HG03135 (cell line): ENCODE measurements around the gene TAS1R1.
"Not testable (repeated sequence)": the region's sequence is repeated elsewhere in the genome, so short reads cannot be mapped to it uniquely, and the experiment has no call there.

Source experiments
- ATAC-seq: cut with Tn5 transposase; IDR thresholded peaks from one replicate; pipeline ENCODE4 v1.9.1; 2021; ENCODE audit warnings: mild to moderate bottlenecking, moderate library complexity; ENCODE audit not compliant: unreplicated experiment

The TAS1R1 gene

DNA sequence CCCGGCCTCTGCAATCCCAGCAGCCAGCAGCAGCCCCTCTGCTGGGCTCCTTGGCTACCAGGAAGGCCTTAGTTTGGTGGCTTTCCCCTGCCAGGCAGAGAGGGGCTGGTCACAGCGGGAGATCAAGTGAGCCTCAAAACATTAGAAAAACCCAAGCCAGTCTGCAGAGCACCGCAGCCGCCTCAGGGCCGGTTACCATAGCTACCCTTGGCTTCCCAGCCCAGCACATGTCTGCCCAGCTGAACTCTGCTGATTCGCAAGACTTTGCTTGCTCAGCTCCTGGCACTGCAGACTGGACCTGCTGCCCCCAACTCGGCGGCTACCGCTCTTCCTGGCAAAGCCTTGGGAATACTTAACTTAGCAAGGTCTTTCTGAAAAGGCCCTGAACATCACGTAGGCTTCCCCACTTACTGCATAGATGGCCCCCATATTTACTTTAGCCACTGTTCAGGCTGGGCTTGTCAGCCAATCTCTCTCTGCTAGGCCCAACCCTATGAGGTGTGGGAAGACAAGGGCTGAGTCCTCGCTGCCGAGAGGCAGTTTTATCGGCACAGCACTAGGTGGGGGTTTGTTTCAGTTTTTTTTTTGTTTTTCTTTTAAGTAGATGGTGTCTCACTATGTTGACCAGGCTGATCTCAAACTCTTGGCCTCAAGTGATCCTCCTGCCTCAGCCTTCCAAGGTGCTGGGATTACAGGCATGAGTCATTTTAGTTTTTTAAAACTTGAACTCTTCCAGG is 35.0 kb upstream of the TAS1R1 start:
- no peak for ATAC-seq

DNA sequence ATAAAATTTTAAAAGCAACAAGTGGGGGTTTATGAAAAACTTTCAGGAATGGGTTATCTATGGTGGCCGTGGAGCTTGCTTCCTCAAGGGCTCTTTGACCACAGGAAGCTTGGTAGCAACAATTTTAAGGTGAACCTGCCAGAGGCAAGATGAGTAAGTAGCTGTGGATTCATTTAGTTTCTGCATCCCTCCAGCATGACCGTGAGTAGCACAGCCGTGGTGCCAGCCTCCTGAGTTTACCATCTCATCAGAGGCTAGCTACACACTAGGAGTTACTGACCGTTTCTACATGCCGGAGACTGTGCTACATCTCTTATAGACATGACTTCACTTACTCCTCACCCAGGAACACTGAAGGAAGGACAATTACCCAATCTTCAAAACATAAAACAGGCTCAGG is 33.6 kb upstream of the TAS1R1 start:
- no peak for ATAC-seq

- no peak for ATAC-seq
These were observed 31.5 kb upstream of the TAS1R1 start for GRCh38 chr1:6523566-6523965.

- no peak for ATAC-seq
These were observed 28.8 kb upstream of the TAS1R1 start for GRCh38 chr1:6526316-6526715.

DNA sequence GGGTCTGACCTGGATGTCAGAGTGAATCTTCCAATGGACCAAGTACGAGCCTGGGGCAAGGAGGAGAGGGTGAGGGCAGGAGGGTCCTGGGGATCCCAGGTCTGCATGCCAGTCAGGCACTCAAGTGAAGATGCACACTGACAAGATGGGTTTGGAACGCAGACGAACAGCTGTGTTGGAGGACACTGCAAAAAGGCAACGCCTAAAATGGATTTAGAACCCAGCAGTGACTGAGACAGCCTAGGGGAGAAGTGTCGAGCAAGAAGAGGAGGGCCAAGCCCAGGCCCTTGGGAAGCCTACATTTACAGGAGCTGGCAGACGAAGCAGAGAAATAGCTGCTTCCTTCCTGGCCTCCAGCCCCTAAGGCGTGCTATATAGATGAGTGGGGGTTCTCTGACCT is 26.6 kb upstream of the TAS1R1 start:
- ATAC-seq = no peak

DNA sequence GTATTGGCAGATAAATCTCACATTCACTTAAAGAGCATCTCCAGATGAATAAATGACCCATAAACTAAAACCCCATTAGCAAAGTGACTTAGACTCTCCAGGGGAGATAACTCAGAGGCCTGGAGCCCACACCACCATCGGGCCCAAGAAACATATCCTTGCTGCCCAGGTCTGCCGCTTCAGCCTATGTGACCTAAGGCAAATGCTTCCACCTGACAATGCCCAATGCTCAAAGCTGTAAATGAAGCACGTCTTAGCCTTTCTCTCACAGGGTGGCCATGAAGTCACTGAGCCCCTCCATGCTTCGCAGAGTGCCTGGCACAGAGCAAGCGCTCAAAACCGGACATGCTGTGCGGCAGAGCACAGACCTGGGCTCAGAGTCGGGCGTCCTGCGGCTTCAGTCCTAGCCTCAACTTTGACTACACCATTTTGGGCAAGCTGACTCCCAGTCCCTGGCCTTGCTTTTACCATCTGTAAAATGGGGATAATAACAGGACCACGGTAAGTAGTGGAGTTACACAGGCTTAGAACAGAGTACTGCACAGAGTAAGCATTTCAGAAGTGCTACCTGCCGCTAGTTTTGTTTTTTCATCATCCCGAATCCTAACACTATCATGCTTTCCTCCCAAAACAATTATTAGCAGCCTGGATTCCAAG is 24.5 kb upstream of the TAS1R1 start:
- no peak for ATAC-seq

- ATAC-seq = no peak
These were observed 23.1 kb upstream of the TAS1R1 start for GRCh38 chr1:6531996-6532395.

- ATAC-seq = no peak
These were observed 20.8 kb upstream of the TAS1R1 start for GRCh38 chr1:6534248-6534822.

GRCh38 chr1:6535214-6535613 is 19.9 kb upstream of the TAS1R1 start:
- ATAC-seq = no peak

- no peak for ATAC-seq
These were observed 18.8 kb upstream of the TAS1R1 start for GRCh38 chr1:6536291-6536690.

GRCh38 chr1:6538956-6539355 is 16.2 kb upstream of the TAS1R1 start:
- ATAC-seq = no peak

DNA sequence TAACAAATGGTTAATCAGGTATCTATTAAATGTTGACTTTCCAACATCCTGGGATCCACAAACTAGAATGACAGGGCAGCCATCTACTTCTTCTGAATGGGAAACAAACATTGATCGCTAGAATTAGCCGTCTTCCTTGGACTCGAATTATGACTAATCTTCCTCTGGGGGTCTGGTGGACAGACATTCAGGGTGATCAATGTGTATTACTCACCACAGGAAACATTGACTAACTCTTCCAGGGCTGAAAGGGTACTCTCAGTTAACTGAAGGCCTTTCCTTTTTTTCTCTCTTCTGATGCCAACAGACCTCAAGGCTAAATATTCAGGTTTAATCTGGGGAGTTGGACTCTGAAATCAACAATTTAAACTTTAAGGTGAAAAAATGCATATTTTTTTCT is 10.3 kb upstream of the TAS1R1 start:
- no peak for ATAC-seq

DNA sequence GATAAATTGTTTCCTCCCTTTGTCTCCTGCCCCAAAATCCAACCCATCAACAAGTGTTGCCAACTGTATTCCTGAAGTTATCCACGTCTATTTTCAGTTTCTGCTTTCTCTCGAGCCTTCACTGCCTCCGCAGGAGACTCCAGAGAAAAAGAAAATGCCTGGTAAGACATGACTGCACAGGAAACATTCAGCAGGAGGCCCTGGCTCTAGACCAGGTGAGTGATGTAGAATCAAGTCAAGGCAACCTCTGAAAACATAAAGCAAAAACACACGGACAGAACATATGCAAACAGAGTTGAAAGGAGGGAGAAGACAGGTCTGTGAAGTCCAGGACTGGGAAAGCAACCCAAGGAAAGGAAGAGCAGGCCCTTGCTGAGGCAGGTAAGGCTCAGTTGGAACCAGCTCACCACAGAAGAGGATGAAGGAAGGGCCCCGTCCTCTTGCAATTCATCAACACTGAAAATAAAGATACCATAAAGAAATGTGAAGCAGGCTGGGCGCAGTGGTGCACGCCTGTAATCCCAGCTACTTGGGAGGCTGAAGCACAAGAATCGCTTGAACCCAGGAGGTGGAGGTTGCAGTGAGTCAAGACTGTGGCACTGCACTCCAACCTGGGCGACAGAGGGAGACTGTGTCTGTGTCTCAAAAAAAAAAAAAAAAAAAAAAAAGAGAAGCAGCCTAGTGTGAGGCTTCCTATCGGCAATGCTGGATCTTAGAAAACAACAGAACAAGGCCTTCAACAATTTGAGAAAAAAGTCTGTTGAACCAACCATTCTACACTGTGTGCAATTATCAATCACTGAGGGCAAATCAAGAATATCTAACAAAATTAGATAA is 9.6 kb upstream of the TAS1R1 start:
- no peak for ATAC-seq

DNA sequence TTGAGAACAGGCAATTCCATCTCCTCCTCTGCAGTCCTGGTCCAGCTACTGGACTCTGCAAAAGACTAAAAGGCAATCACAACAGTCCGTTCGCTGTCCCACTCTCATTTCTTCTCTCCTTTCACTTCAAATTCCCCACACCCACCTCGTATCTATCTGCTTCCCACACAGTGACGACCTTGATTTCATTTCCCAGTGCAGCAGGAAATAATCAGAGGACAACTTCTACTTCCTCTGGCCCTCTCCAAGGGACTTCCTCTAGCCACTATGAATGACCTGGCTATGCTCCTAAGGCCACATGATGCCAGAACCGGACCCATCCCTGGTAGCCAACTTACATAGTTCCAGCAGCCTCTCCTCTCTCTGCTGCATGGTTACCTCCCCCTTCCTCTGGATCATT is 8.8 kb upstream of the TAS1R1 start:
- ATAC-seq = no peak

- no peak for ATAC-seq
These were observed 7.8 kb upstream of the TAS1R1 start for GRCh38 chr1:6547301-6547700.

- peak; percentile 83 for ATAC-seq
These were observed 838 bp upstream of the TAS1R1 start, which contains the start of gene NOL9 for GRCh38 chr1:6554031-6554906. Gene NOL9 (minus strand): TSS chr1:6554513. CDS start chr1:6554502, 11 bp downstream.

GRCh38 chr1:6557597-6557996 is 2.5 kb downstream of the TAS1R1 start:
- ATAC-seq = no peak

GRCh38 chr1:6559161-6559560 is 4.1 kb downstream of the TAS1R1 start:
- not testable (repeated sequence) for ATAC-seq

- no peak for ATAC-seq
These were observed 5.2 kb downstream of the TAS1R1 start for GRCh38 chr1:6560267-6560666.

DNA sequence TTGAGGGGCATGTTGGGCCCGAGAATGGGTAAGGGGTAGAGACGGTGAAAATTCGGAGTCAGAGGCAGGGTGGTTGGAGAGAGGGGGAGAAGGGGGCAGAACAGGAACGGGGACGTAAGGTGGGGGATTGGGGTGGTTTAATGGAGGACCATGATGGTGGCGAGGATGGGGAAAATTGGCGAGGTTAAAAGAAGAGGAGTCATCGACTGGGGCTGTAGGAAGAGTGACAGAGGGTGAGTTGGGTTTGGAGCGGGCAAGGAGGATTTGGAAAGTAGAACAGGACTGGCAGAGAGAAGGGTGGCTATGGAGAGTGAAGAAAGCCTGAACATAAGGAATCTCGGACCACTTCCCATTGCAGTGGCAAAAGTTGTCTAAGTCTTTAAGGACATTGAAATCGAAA is 13.9 kb downstream of the TAS1R1 start:
- no peak for ATAC-seq
